HG02938 (cell line): ENCODE data around the gene LDAF1.
"Not testable (repeated sequence)": the region's sequence is repeated elsewhere in the genome, so short reads cannot be mapped to it uniquely, and the experiment has no call there.

Source experiments
- ATAC-seq: cut with Tn5 transposase; IDR thresholded peaks from one replicate; pipeline ENCODE4 v1.9.1; 2021; ENCODE audit warnings: mild to moderate bottlenecking, moderate library complexity; ENCODE audit not compliant: unreplicated experiment

The LDAF1 gene

DNA sequence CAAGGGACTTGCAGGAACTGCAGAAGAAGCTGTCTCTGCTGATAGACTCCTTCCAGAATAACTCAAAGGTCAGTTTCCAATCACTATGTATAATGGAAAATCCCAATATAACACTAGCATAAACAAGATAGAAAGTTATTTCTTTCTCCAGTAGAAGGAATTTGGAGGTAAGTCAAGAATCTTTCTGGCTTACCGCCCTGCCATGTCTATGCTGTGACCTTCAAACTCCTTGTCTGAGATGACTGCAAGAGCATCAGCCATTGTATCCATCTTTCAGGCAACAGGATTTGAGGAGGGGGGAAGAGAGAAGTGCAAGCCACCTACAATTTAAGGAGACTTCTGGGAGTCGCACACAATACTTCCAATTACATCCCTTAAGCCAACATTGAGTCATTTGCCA lies 2.7 kb downstream of the LDAF1 start:
- no peak for ATAC-seq

DNA sequence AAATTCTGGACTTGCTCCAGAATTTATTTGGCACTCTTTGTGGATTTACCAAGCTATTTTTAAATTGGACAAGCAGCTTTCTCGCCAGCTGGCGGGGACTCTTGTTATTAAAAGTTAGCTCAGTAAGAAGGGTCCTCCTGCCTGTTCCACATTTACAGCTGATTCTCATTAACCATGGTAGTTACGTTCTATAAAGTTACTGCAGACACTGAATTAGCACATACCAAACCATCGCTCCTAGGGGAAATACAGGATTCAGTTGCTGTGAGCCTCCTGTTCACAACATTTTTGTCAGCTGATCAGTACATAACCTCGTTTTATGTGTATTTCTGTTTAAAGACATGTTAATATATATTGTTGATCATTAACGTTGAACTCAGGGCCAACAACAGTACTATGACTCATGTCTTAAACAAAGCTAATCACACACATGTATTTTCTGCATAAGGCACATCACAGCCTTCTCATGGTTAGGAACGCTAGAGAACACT lies 4.2 kb downstream of the LDAF1 start:
- ATAC-seq: no peak

DNA sequence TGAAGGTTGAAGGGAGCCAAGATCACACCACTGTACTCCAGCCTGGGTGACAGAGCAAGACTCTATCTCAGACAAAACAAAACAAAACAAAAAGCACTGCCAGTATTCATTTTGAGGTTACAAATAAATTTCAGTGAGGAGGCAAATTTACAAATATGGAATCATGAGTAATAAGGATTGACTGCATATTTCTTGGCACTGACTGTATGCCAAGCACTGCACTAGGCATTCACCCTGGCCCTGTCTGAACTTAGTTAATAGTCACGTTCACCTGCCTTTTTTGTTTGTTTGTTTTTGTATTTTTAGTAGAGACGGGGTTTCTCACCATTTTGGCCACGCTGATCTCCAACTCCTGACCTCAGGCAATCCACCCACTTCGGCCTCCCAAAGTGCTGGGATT lies 5.1 kb downstream of the LDAF1 start:
- no peak for ATAC-seq

DNA sequence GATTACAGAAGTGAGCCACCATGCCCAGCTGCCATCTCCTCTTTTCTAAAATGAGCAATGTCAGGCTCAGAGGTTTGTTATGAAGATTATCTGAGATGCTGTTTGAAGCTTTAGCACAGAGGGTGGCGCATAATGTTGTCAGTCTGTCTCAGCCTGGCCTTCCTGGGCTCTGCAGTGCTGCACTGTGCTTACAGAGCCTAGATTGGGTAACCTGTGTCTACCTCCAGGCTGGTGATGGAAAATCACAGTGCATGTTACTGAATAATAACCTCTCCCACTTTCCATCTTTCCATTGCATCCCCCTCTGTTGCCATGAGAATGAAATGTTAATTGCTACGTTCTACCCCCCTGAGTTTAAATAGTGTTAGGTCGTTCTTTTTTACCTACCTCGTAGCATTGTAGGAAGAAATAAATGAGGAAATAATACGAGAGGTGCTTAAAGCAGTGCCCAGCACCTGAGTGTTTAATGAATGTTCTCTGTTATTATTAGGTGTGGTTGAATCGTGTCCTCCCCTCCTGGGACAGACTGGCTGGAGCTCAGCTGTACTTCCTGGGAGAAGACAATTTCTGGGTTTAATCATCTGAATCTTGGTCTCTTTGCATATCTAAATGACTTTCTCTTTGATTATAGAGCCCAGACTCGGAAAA lies 6.2 kb downstream of the LDAF1 start:
- ATAC-seq: no peak

DNA sequence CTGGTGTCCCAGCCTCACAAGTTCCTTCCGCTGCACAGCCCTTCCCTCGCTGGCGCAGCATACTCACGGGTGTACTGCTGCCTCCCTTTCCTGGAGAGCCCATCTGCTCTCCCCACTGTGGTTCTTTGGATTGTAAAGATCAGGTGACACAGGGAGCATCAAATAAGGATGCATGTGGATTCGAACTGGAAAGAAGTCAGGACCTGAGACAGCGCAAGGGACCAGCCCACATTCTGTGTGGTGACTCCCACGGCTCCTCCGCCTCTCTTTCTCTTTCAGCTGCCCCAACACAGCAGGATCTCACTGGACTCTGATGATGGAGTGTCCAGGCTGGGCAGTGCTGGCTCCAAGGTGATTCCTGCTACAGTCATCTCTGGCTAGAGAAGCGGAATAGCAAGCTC lies 8.1 kb downstream of the LDAF1 start:
- ATAC-seq: no peak

DNA sequence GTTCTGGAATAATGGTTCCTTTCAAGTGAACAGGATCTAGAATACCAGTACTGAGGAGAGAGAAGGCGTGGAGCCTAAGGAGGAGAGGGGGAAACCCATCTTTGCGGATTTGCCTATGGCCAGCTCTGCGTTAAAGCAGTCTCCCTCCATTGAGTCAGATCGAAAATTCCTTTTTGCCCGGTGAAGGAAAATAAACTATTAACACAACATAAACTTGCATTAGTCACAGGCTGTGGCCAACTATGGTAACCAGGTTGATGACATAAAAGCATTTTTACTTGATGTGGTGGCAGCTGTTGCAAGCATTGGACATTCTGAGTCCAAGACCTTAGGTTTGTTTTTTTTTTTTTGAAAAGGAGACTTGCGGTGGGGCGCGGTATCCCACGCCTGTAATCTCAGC lies 8.9 kb downstream of the LDAF1 start:
- no peak for ATAC-seq

DNA sequence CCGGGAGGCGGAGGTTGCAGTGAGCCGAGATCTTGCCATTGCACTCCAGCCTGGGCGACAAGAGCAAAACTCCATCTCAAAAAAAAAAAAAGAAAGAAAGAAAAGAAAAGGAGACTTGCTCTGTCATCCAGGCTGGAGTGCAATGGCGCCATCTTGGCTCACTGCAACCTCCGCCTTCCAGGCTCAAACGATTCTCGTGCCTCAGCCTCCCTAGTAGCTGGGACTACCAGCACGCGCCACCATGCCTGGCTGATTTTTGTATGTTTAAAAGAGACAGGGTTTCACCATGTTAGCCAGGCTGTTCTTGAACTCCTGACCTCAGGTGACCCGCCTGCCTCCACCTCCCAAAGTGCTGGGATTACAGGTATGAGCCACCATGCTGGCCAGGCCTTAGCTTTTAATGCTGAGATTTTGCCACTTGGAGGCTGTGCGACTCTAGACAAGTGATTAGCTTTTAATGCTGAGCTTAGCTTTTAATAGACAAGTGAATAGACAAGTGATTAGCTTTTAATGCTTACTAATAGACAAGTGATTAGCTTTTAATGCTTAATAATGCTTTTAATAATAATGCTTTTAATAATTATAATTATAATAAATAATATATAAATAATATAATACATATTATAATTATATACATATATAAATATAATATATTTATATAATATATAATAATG lies 9.6 kb downstream of the LDAF1 start:
- ATAC-seq: no peak

DNA sequence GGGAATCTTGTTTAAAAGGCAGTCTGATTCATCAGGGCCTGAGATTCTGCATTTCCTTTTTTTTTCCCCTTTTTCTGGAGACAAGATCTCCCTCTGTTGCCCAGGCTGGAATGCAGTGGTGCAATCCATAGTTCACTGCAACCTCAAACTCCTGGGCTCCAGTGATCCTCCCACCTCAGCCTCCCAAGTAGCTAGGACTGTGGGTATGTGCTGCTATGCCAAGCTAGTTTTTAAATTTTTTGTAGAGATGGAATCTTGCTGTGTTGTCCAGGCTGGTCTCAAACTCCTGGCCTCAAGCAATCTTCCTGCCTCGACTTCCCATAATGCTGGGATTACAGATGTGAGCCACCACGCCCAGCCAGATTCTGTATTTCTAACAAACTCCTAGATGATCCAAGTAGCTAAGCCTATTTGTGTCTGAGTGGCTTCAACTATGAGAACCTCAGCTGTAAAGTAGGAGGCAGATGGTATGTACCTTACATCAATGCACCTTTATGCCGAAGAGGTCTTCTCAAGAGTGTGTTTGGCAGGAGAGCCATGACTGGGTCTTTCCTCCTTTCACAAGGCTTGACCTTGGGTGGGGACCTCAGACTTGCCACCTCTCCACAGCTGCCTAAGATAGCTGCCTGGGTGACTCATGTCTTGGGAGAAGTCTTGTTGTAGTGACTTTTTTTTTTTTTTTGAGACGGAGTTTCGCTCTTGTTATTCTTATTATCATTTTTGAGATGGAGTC lies 10.9 kb downstream of the LDAF1 start:
- ATAC-seq: no peak

DNA sequence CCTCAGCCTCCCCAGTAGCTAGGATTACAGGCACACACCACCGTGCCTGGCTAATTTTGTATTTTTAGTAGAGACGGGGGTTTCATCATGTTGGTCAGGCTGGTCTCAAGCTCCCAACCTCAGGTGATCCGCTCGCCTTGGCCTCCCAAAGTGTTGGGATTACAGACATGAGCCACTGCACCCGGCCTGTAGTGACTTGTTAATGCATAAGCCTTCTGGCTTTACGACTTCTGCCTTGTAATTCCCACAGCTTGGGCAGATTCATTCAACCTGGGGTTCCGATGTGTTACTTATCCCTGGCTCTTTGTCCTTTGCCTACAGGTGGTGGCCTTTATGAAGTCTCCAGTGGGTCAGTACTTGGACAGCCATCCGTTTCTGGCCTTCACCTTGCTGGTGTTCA lies 11.6 kb downstream of the LDAF1 start:
- ATAC-seq: not testable (repeated sequence)

DNA sequence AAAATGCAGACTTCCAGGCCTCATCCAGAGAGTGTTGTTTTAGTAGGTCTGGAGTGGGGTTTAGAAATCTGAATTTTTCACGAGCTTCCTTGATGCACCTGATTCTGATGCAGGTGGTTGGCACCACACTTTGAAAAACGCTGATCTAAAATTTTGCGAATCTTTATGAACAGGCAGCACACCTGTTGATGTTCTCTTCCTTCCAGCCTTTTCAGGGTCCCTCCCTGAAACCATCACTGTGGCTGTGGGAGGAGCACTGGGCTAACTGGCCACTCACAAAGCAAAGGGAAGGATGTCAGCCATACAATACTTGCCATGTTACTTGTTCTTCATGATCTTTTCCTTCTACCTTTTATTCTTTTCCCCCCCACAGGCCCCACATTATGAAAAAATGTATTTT lies 14.2 kb downstream of the LDAF1 start:
- ATAC-seq: no peak

DNA sequence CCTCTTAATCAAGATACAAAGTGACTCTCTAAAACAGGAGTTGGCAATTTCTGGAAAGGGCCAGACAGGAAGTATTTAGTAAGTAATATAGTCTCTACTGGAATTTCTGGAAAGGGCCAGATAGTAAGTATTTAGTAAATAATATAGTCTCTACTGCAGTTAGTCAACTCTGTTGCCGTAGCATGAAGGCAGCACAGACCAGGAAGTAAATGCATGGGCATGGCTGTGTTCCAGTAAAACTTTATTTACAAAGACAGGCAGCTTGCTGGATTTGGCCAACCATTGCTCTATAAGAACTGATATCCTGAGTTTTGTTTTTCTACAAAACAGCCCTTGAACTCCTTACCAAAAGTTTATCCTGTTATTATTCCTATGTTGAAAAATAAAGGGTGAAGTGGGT lies 16.9 kb downstream of the LDAF1 start:
- ATAC-seq: no peak

DNA sequence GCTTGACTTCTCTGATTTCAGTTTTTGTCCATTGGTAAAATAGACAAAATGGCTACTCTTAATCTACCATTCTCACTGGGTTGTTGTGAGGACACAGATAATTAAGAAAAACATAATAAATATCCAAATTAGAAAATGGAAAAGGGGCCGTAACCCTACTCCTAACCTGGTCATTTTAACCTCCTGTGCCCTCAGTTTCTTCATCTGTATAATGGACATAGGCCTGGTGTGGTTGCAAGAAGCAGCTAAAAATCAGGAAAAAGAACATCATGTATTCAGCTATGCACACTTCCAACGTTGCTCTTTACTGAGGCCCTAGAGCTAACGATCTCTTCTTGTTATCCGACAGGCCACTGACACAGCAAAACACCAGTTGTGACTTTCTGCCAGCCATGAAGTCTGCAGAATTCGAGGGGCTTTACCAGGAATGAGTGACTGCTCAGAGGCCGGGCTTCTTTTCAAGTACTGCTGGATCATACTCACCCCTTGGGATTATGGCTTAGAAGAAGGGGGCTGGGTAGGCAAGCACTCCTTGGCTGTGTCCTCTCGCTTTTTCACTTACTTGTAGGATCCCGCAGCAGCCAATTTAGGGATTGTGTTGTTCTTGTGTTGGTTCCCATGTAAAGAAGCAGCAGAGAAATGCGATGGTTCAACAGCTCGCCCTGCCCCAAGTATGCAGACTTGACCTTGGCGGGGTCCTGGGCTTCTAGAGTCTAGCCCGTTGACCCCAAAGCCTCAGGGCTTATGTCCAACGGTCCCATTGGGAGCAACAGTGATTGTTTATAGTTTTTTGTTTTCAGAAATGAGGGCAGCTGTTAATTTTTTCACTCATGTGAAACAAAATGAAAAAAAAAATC lies 20.9 kb downstream of the LDAF1 start:
- ATAC-seq: no peak

DNA sequence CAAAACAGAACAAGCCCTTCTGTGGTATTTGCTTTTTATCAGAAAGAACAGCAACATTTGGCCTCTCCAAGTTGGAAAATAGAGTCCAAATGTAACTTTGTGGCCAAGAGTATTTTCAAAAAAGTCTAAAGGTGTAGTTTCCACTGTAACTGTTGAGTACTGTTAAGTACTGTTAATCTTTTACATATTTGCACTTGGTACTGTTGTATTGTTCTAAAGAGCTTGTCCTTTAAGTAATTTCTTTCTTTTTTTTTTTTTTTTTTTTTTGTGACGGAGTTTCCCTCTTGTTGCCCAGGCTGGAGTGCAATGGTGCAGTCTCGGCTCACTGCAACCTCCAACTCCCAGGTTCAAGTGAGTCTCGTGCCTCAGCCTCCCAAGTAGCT lies 21.5 kb downstream of the LDAF1 start:
- no peak for ATAC-seq

DNA sequence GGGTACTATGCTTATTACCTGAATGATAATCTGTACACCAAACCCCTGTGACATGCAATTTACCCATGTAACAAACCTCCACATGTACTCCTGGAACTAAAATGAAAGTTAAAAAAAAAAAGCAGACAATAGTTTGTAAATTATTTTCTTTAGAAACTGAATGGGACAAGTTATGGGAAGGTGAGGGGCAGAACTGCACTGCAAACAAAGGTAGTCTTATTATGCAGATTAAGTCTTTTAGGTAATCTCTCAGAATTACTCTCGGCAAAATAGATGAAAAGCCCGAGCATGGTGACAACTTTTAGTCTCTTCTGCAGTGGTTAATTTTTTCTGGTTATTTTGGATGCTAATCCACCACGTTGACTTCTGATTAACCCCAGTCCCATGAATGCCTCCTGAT lies 25.5 kb downstream of the LDAF1 start:
- no peak for ATAC-seq

DNA sequence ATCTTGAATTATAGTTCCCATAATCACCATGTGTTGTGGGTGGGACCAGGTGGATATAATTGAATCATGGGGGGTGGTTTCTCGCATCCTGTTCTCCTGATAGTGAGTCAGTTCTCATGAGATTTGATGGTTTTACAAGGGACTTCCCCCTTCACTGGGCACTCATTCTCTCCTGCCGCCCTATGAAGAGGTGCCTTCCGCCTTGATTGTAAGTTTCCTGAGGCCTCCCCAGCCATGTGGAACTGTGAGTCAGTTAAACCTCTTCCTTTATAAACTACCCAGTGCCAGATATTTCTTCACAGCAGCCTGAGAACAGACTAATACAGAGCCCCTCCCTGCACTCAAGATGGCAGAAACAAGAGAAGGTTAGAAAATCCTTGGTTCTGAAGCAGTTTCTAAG lies 26.4 kb downstream of the LDAF1 start:
- no peak for ATAC-seq

DNA sequence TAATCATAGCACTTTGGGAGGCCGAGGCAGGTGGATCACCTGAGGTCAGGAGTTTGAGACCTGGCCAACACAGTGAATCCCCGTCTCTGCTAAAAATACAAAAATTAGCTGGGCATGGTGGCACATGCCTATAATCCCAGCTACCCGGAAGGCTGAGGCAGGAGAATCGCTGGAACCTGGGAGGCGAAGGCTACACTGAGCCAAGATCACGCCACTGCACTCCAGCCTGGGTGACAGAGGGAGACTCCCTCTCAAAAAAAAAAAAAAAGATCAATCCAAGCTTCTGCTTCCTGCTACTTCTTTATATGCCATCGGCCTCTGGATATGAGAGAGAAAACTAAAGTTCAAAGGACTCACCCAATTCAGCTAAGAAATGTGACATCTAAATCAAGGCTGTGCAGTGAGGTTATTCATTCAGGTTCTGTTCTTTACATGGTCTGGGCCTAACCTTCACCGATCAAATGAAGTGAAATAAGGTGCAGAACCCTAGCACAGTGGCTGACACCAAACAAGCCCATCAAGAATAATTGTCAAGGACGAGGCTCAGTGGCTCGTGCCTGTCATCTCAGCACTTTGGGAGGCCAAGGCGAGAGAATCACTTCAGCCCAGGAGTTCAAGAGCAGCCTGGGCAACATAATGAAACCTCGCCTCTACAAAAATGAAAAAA lies 27.3 kb downstream of the LDAF1 start:
- no peak for ATAC-seq

DNA sequence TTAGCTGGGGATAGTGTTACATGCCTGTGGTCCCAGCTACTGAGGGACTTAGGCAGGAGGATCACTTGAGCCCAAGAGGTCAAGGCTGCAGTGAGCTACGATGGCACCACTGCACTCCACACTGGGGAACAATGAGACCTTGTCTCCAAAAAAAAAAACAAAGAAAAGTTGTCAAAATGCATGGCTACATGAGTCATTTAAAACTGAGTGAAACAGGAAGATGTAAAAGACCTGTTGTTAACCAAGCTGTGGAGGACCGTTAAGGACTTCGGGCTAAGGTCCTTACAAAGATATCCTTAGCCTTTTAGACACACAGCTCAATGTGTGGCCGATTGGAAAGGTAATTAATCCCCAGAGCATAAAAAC lies 27.8 kb downstream of the LDAF1 start:
- ATAC-seq: no peak

DNA sequence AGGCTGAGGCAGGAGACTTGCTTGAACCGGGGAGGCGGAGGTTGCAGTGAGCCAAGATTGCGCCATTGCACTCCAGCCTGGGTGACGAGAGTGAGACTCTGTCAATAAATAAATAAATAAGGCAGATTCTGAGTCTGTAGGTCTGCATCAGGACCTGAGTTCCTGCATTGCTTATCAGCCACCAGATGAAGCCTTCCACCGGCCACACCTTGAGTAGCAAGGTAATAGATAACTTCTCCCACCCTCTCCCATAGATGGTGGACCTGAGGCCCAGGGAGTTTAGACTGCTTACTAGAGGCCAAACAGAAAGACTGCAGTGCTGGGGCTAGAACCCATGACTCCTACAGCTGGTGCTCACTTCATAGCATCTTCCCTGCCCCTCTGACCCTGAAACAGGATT lies 30.8 kb downstream of the LDAF1 start:
- ATAC-seq: no peak

DNA sequence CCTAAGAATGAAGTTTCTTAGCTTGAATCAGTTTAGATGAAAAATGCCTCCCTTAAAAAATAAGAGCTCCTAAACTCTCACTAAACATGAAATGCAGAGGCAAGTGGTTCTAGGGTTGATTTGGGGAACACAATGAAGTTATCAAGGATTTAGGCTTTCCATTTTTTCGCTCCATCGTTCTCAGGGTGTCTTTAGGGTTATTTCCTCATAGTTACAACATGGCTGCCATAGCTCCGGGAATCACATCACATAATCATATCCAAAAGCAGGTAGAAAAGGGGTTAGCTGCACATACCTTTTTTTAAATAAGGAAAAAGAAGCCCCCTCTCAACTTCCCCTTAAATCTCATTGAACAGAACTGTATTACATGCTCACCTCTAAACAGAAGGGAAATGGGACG lies 31.5 kb downstream of the LDAF1 start:
- no peak for ATAC-seq

DNA sequence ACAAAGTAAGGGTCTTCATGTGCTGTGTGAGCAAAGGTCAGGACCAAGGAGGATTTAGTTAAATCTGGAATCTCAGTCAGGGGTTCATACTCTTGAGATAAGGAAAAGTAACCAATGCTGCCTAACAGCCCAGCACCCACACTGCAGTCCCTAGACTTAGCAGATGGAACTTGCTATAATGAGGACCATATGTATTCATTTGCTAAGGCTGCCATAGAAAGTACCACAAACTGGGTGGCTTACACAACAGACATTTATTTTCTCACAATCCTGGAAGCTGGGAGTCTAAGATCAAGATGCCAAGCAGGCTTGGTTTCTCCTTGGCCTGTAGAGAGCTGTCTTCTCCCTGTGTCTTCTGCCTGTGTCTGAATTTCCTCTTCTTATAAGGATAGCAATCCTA lies 32.1 kb downstream of the LDAF1 start:
- ATAC-seq: no peak

DNA sequence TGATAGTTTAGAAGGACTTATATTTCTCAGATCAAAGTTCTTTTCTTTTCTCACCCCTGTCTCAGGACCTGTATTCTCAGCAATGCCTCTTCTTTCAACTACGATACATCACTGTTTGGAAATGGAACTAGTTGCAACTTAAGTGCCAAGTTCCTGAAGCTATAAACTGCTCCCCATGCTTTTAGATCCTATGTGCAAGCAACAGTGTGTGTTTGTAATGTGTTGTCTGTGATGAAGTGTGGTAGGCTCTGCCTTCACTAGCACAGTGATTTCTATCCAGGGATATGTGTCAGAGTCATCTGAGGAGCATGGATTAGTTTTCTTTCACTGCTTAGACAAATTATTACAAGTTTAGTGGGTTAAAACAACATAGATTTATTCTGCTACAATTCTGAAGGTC lies 34.5 kb downstream of the LDAF1 start:
- ATAC-seq: no peak
